Nucleus accumbens (tissue), 56 donors: ENCODE results near the gene IDUA.

Source experiments
- DNase-seq, 56 donors: peaks; one replicate each; lab custom pipeline; 2025; lab: John Stamatoyannopoulos, UW

The IDUA gene

GRCh38 chr4:985123-985830 is 1.6 kb upstream of the IDUA start:
- DNase-seq = peak in 7 of 56 donors; percentile 4 to 57 (median 29)

GRCh38 chr4:986428-986878 is 391 bp upstream of the IDUA start:
- no peak for DNase-seq

DNA sequence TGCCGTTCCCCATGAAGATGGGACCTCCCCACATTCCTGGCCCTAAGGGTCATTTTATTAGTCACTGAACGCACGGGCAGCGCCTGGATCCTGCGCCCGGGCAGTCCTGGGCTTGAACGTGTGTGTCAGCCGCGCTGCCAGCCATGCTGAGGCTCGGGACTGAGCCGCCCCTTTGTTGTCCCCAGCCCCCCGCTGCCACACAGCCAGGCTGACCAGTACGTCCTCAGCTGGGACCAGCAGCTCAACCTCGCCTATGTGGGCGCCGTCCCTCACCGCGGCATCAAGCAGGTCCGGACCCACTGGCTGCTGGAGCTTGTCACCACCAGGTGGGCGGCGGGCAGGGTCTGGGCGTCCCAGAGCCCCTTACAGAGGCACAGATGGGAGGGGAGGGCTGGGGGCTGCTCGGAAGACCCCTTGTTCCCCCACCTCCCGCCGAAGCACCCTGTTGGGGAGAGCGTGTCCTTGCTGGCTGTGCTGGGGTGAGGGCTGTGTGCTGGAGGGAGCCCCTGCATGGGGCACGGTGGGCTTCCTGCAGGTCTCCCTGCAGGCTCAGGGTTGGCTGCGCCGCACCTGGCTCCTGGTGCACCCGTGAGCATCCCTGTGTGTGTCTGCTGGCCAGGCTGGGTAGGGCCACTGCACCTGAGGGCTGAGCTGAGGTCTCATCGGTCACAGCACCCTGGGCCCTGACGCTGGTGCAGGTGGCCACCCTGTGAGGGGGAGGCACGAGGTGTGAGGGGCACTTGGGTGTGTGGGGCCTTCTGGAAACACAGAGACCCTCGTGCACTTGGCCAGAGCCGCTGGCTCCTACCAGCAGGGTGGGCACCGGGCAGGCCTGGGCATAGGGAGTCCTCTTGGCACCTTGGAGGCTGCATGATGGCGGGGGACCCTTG is 1.0 kb downstream of the IDUA start:
- no peak for DNase-seq

DNA sequence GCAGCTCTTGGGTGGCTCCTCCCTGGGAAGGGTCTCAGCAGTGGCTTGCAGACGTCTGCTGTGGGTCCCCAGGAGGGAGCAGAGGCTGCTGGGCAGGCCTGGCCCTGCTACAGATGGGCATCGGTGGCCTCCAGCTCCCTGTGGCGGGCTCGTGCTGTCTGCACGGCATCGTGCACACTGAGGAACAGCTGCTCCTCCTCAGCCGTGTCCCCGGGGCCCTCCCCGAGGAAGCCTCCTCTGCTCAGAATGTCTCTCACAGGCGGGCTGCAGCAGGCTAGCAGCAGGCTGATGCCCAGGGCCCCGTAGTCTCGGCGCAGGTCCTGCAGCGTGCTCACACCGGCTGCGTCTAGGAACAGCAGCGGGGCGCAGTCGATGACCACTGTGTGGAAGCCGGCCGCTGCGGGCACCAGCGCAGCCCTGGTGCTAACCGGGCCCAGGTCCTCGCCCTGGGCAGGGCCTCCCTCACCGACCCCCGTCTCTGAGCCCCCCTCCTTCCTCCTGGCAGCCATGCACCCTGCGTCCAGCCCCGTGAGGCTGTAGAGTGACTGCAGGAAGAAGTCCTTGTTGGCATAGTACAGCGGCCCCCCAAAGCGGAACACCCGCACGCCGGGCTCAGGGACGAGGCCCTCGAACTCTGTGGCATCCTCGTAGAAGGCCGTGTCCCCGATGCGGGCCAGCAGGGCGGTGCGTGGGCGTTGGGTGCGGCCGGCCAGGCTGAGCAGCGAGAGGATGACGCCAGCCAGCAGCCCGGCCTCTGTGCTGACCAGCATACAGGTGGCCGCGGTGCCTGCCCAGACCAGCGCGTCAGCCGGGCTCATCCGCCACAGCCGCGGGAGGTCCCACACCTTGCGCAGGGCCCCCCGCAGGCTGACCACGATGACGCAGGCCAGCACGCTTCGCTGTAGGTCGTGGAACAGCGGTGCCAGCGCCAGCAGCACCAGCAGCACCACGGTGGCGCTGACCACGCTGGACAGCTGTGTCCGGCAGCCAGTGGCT is 2.2 kb downstream of the IDUA start:
- no peak for DNase-seq

- DNase-seq = no peak
These were observed 3.1 kb downstream of the IDUA start for GRCh38 chr4:989722-990471.

- DNase-seq = no peak
These were observed 4.0 kb downstream of the IDUA start for GRCh38 chr4:990746-991367.

- no peak for DNase-seq
These were observed 4.8 kb downstream of the IDUA start for GRCh38 chr4:991451-992296.

DNA sequence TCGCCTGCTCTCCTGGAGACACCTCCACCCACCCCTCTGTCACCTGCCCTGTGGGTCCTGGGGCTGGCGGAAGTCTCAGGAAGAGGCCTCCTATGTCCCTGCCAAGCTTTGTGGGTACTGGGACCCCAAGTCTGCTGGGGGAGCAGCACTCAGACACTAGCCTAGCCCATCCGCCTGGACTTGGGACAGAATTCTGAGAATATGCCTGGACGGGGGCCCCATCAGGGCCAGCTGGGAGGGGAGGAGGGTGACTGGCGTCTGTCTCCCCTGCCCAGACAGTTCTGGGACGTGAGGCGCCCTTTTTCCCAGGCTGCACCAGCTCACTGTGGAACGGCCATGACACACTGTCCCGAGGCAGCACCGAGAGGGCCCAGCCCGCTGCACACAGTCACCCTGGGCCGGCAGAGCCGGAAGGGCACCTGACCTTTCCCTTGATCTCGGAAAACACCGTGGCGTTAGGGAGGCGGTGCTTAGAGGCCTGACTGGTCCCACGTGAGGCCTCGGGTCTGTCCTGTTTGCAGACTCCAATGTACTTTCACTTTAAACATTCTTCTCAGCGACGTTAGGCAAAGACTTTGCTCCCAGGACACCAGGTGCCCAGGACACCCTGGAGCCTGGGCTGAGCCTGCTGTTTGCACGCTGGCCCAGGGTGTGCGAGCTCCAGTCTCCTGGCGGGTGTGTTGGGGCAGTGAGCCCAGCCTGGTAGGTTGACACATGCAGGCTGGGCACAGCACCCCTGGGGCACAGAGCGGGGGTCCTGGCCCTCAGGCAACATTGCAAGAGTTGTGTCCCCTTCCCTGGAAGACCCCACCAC is 5.7 kb downstream of the IDUA start:
- no peak for DNase-seq

GRCh38 chr4:993111-994029 is 6.5 kb downstream of the IDUA start, which contains the start of gene SLC26A1:
Gene SLC26A1 (minus strand): TSS chr4:993404. CDS start chr4:991703, 1,701 bp downstream.
- no peak for DNase-seq

DNA sequence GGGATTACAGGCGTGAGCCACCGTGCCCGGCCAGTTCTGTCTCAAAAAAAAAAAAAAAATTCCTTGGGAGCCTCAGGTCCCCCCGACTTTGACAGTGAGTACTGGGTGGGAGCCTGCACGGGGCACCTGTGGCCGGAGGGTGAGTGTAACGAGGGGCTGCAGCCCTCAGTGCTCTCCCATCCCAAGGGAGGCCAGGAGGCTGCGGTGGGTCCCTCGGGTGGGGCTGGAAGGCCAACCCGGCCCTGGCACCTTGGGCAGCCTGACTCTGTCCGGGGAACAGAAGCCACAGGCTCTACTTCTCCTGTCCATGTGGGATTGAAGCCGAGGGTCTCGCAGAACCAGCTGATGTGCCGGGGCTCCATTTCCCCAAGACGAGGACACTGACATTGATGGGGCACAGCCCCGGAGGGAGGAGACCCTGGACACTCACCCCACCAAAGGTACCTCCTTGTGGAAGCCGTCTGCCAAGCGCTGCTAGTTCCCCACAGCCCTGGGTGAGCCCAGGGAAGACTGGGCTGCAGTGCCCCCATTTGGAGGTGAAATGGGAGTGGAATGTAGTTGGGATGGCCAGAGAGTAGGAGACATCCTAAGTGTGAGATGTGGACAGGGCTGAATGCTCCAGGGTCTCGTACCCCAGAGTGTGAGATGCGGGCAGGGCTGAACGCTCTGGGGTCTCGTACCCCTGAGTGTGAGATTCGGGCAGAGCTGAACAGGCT is 8.6 kb downstream of the IDUA start:
- DNase-seq = no peak

DNA sequence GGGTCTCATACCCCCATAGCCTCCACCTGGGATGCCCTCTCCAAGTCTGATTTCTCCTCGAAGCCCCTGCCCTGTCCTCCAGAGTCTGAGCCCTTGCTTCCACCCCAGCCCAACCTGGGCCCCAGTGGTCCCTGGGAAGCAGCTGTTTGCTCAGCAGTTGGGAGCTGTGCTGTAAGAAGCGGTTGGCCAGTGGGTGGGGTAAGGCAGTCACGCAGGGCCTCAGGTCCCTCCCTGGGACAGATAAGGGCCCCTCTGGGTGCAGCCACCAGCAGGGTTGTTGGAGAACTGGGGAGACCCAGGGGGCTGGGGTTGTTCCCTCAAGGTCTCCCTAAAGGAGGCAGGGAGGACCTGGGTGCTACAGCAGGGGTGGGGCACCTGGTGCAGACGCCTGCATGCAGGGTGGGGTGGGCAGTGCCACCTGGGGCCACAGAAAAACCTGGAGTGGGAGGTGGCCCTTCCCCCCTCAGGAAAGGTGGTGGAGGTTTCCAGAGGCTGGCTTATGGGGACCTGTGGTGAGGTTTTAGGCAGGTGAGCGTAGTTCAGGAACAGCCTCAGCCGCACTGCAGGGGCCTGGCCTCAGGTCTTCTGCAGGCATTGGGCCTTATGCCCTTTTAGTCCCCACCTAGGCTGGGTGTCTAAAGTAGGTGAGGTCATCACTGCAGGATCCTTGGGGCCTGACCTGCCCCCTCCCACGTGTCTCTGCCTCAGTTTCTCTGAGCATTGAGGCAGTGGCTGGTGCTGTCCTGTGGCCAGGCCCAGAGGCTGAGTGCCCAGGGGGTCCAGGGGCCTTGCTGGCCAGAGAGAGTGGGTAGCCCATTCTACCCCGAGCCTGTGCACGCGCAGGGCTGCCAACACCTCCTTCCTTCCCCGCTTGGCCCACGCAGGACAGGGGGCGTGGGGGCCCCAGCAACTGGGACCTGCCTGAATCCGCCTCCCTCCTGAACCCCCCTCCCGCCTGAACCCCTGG is 9.5 kb downstream of the IDUA start:
- DNase-seq = no peak

DNA sequence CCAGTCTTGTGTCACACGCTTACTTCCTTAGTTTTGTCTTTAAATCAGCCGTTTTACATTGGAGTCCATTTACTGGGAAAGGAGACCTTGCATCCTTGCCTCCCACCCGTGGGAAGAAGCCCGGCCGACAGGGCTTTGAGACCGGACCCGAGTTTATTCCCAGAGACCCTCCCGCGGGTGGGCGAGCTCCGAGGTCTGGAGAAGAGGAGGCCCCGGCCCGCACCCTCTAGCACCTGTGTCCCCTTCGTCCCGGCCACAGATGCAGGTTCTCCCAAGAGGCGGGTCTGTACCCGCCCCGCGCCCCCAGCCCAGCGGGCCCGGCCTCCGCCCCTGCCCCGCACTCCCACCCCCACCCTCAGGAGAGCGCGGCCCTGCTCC is 10.1 kb downstream of the IDUA start:
- DNase-seq = no peak

DNA sequence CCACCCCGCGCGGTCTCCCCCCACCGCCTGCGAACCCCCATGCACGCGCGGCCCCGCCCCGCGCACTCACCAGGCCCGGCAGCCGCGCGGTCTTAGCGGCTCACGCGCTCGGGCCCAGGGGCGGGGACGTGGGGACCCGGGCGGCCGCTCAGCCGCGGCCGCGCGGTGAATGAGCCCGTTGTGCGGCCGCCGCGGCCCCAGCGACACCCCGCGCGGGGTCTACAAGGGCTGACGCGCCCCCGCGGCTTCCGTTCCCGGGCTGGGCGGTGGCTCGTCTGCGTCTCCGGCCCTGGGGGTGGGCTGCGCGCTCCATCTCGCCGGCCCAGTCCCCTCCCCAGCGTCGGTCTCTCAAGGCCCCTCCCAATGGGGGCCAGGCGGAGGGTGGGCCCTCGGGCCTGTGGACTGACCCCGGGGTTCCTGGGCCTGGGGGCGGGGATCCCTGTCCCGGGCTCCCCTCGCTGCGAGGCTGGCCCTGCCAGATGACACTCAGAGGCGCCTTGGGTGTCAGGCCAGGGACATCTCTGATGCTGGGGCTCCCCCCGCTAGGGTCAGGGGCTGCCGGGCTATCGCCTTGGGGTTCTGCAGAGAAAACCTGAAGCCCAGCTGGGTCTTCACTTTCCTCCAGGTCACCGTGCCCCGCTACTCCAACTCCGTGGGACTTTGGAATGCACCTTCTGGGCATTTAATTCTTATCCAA is 10.7 kb downstream of the IDUA start:
- DNase-seq = peak in 16 of 56 donors; percentile 9 to 78 (median 36)
